Ishikawa (cell line): ENCODE measurements around the gene PSMC2.

Experiments used
- CREB1 ChIP-seq: IDR thresholded peaks from 2 replicates; pipeline ENCODE4 v1.6.1; 2012; ENCODE audit warnings: low read depth
- EGR1 ChIP-seq: IDR thresholded peaks from 2 replicates; pipeline ENCODE4 v1.6.1; 2012
- EP300 ChIP-seq: IDR thresholded peaks from 2 replicates; pipeline ENCODE4 v1.6.1; 2012; ENCODE audit warnings: borderline replicate concordance
- TEAD4 ChIP-seq: IDR thresholded peaks from 2 replicates; pipeline ENCODE4 v1.6.1; 2012

GRCh38 chr7:103325744-103326143, 21.7 kb upstream of the PSMC2 start:
- TF ChIP-seq CREB1, result no peak
- no peak for TF ChIP-seq EP300
- no peak for TF ChIP-seq TEAD4
- TF ChIP-seq EGR1, result no peak
